CD4-positive, alpha-beta T cell treated with Interleukin-15 for 1 hour (primary cell): ENCODE data around the gene IL10RA.
"Not testable (repeated sequence)": the region's sequence is repeated elsewhere in the genome, so short reads cannot be mapped to it uniquely, and the experiment has no call there.

Source experiments
- DNase-seq: peaks from one replicate; pipeline ENCODE4 v3.0.0-alpha.2; 2020

IL10RA gene

DNA sequence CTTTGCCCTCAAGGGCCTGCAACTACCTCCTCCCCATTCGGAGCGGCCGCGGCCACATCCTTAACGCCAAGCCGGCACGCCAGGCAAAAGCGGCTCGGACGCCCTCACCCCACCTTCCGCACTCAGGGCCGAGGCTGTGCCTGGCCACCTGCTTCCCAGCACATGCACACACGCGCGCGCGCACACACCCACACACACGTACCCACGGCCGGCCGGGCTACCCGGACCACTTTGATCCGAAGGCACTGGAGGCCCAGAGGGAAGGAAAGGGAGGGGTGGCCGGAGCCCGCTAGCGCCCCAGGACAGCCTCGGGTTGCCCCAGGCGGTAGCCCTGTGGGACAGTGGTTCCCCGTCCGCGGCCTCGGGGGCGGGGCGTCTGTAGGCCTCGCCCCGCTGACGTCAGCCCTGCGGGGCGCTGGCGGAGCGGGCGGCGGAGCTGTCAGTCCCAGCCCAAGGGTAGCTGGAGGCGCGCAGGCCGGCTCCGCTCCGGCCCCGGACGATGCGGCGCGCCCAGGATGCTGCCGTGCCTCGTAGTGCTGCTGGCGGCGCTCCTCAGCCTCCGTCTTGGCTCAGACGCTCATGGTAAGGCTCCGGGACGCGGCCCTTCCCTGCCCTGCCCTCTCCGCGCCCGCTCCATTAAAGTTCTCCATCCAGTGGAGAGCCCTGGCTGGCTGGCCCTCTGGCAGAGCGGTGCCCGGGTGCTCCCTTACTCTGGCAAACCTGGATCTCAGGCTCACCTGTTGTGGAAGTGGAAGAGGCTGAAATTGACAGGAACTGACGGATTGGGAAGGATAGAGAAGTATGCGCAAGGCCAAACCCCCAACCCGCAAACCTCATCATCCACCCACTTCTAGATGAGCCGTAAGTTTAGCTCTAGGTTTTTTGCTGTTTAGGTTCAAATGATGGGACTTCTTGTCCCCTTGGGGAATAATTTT, at the start of gene IL10RA:
Gene IL10RA, plus strand, starts transcription at position 442 of the 935 bp plus-strand sequence. Its CDS starts 74 bp downstream, at position 516.
- peak; percentile 89 for DNase-seq

DNA sequence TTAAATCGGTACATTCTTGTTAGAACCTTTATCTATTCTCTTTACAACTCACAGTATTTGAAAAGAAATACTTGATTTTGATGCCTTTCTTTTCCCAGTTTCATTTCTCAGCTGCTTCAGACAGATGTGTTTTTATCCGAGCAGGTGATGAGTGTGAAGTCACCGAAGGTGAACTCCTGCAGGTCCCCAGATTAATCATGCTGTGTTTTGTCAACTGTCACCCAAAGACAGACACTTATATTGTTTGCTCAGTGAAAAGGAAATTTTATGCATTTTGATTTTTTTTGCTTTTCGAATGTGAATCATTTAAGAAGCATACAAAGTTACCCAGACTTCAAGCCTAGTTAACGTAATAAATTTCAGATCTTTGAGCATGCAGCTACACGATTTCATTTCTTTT, 49.2 kb upstream of the IL10RA start:
- no peak for DNase-seq

DNA sequence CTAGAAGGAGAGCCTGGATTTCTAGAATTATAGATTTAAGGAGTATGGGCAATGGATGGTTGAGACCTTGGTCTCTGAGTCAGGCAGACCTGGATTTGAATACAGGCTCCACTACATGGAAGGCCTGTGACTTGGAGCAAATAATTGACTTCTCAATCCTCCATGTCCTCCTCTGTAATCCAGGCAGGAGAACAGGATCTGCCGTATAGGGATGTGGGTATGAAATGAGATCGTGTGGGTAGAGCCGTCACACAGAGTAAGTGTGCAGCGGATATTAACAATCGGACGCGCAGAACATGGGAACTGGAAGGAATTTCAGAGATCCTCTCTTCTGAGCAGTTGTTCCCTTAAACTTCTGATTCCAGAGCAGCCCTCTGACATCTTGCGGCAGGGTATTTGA, 45.5 kb upstream of the IL10RA start:
- DNase-seq, result no peak

DNA sequence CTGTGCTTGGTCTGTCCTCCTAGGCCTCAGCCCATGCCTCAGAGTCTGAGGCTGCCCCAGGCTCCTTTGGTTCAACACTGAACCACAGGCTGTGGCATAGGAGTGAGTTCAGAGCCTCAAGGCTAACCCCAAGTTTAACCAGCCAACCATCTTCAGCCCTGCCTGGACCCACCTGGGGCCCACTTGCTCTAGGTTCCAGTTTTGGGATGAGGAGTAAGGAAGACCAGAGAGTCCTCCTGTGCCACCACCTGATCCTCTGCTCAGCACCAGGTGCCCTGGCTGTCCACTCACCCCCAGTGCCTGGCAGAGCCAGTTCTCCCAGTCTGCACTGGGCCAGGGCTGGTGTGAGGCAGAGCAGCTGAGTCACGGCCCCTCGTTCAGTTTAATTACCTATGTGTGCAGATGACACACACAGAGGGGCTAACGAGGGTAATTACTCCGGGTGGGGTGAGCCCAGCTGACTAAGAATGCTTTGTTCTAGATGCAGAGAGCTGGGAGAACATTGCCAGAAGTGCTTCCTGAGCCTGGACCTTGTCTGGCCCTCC, 45.0 kb upstream of the IL10RA start:
- DNase-seq, result no peak

DNA sequence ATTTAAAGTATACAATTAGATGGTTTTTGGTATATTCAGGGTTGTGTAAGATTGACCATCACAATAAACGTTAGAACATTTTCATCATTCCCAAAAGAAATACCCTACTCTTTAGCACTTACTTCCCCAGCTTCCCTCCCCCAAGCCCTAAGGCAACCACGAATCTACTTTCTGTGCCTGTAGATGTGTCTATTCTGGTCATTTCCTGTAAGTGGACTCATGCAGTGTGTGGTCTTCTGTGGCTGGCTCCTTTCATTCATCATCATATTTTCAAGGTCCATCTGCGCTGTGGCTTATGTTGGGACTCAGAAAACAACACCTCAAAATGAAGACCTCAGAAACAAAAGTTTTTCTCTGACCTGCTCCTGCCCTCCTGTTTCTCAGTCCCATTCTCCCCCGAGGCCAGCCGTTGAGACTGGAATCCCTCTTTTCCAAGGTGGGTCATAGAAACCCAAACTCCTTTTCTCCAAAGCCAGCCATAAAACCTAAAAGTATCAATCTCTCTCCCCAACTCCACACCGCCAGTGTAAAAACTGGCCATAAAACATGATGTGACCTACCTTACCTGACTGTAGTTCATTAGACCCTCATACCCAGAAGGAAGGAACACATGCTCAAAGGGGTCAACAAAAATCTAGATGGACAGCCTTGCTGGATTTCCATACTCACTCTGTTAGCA, 44.1 kb upstream of the IL10RA start:
- DNase-seq, result no peak

DNA sequence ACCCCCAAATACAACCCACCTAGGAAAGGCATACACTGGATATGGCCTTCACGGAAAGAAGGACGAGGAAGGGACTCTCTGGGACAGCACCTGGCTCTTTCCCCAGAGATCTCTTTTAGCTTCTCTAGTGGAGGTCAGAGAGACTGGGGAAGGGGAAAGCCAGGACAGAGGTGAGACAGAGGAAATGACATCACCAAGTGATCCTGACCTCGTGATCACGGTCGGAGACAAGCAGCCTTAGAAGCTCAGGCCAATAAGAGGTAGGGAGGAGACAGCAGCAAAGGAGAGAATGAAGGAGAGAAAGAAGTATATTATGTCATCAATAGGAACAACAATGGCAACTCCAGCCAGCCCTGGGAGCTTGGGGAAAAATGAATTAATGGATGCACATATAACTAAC, 41.6 kb upstream of the IL10RA start:
- DNase-seq, result no peak

DNA sequence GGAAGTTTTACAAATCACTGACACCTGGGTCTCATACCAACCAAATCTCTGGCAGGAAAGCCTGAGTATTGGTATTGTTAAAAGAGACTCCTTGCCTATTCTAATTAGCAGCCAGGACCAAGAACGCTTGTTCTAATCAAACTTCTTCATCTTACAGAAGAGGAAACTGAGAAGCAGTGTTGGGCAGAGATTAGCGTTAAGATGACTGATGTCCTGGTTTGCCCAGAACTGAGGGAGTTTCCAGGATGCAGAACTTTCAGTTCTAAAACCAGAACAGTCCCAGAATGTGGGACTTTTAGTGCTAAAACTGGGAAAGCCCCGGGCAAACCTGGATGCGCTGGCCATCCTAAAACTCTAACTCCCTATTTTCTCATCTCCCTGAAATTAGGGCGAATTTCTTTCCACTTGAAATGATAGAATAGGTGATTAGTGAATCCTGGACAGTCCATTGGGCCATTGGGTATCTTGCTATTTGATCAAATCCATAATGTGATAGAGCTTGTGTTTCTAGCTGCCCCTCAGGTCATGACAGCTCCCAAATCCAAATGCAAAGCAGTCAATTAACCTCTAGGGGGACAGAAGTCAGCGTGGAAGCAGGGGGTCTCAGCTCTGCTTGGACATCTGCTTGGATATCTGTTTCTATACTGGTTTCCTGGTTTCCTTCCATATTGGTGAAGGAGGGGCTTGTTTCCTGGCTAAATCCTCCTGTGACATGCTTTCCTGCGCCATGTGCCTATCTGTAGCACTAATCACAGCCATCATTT, 41.0 kb upstream of the IL10RA start:
- DNase-seq, result no peak

DNA sequence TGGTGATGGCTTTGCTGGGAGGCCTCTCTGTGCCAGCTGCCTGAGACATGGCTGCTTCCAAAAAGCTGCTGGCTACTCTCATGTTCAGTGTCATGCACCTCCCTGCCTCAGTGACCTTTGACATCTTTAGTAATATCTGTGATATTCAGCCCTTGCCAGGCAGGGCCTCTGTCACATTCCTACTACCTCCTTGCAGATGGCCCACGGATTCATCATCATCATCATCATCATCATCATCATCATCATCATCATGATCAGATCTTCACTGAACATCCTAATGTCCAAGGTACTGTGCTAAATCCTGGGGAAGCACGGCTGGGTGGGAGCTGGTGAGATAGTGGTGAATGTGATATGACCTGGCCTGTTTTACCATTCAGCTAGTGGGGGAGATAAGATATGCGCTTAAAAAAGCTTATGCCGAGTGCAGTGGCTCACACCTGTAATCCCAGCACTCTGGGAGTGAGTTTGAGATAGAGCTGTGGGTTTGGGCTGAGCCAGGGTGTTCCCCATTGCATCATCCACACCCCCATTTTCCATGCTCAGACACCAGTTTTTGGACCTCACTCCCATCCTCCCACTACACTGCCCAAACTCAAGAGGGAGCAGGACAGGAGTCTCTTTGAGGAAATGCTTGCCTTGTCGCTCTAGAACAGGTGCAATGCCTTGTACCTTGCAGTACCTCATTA, 39.9 kb upstream of the IL10RA start:
- DNase-seq, result no peak

DNA sequence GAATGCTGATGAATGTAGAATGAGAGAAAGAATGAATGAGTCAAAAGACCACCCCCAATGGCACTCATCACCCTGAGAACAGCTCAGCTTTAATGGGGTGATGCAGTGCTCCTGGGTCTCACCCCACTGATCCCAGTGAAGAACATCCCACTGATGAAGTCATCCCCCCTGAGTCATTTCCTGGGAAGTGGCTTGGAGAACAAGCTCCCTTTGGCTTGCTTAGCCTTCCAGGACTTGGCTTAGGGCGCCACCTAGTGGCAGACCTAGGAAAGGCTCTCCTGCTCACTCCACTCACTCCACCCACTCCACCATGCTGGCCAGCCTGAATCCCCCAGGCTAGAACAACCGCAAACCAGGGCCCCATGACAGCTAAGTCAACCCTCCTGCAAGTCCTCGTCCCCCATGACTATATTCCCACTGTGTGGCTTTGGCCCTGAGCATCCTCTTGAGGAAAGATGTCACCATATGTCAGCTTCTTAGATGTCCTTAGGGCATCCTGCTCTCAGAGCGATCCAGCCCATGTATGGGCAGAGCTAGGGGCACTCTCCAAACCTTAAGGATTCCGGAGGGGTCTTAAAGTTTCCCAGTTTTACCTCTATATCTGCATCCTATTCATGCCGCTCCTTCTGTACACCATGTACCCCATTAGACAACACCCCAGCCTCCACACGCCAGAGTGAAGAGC, 39.2 kb upstream of the IL10RA start:
- peak; percentile 80 for DNase-seq

DNA sequence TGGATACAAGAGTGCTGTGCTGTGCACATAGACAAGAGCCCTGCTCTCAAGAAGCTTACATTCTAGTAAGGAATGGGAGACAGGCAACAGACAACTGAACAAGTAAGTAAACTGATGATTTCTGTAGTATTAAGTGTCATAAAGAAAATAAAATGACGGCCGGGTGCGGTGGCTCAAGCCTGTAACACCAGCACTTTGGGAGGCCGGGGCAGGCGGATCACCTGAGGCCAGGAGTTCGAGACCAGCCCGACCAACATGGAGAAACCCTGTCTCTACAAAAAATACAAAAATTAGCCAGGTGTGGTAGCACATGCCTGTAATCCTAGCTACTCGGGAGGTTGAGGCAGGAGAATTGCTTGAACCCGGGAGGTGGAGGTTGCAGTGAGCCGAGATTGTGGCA, 38.4 kb upstream of the IL10RA start:
- not testable (repeated sequence) for DNase-seq

DNA sequence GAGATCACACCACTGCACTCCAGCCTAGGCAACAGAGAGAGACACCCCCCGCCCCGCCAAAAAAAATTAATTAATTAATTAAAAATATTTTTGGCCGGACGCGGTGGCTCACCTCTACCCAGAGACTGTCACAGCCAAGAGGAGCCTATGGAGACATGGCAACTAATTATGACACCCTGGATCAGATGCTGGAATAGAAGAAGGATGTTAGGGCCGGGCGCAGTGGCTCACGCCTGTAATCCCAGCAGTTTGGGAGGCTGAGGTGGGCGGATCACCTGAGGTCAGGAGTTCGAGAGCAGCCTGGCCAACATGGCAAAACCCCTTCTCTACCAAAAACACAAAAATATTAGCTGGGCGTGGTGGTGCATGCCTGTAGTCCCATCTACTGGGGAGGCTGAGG, 37.7 kb upstream of the IL10RA start:
- DNase-seq, result not testable (repeated sequence)

DNA sequence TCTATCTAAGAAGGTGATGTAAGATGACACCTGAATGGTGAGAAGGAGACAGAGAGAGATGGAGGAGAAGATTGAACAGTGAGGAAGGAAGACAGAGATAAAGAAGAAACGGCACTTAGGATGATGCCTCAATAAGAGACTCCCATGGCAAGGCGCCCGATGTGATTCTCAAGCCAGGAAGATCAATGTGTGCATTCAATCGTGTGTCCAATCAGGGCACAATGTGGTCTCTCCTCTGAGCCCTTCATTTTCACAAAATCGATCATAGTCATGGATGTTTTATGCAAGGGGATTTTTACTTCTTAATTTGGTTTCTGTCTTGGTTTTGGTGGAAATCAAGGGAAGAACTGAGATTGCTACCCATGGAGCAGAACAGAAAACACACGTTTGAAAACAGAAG, 37.1 kb upstream of the IL10RA start:
- DNase-seq, result no peak

DNA sequence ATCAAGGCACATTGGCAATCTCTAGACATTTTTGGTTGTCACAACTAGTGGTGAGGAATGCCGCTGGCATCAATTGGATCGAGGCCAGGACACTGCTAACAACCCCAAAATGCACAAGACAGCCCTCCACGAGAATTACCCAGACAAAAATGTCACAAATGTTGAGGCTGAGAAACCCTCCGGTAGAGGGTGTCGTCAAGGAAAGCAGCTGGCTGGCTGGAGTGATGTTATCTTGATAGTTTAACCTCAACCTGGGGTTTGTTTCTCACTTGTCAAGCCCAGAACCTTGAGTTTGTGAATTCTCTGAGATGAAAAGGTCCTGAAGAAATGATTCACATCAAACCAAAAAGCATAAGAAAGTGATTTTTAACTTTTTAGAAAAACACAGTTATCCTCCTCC, 35.9 kb upstream of the IL10RA start:
- DNase-seq, result peak; percentile 68

DNA sequence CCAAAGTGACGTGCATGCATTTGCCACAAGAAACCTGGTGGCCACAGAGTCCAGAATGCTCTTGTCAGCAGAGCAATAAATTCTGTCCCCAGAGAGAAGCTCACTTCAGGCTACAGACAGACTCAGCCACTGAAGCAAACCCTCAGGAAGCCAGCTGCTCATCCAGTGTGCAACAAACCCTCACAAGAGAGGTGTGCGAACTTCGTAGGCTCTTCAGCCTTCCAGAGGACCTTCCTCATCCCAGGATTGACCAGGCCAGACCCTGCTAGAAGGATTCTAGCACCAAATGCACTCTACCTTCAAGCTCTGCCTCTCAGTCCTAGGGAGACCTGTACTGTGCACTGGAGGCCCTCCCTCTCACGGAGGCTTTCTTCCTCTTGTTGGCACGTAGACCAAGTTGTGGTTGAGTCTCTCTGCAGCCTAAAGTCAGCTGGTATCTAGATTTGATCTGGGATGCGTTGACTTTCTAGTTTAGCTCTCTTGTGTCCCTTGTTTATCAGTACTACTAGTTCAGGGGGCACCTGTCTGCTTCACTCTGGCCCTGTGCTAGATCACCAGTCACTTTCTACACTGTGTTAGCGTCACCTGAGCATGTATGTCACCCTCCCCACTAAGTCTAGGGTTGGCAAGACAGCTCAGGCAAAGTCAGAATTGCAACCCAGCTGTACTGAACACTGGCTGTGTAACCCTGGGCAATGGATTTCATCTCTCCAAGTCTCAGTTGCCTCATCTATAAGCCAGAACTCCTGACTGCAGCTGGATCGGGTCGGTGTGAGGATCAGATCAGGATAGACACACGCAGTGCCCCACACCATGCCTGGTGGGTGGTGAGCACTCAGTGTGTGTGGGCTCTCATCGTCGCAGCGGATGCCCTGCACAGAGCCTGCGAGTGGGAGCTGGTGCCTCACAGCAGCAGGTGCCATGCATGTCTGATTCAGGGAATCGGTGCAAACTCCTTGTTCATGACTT, 34.9 kb upstream of the IL10RA start:
- no peak for DNase-seq

DNA sequence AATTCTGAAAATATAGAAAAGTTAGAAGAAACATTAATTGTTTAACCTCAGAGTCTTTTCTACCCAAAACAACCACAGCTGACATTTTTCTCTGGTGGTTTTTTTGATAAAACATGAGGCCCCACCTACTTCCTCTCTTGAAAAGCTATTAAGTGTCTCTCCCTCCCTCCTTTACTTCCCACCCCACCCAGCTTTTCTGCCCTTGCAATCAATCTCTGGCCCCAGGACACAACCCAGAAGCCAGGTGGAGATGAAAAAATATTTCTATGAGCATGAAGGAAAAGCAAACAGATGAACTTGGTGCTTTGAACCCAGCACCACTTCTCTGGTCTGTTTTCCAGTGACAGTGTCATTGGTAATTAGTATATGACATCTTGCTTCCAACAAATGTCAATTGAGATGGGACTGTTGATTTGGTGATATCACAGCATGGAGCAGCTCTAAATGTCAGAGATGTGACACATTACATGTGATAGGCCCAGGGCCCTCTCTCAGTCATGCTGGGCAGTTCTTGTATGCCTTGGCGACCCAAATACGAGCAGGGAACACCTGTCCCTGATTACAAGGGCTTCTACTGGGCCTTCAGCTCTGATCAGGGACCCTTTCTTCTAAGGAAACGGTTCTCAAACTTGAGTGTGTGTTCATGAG, 33.0 kb upstream of the IL10RA start:
- no peak for DNase-seq

DNA sequence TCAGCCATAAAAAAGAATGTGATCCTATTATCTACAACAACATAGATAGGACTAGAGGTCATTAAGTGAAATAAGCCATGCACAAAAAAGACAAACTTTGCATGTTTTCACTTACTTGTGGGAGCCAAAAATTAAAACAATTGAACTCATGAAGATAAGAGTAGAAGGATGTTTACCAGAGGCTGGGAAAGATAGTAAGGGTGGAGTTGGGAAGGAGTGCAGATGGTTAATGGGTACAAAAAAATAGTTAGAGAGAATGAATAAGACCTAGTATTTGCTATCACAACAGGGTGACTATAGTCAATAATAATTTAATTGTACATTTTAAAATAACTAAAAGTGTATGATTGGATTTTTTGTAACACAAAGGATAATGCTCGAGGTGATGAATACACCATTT, 27.2 kb upstream of the IL10RA start:
- DNase-seq, result no peak

DNA sequence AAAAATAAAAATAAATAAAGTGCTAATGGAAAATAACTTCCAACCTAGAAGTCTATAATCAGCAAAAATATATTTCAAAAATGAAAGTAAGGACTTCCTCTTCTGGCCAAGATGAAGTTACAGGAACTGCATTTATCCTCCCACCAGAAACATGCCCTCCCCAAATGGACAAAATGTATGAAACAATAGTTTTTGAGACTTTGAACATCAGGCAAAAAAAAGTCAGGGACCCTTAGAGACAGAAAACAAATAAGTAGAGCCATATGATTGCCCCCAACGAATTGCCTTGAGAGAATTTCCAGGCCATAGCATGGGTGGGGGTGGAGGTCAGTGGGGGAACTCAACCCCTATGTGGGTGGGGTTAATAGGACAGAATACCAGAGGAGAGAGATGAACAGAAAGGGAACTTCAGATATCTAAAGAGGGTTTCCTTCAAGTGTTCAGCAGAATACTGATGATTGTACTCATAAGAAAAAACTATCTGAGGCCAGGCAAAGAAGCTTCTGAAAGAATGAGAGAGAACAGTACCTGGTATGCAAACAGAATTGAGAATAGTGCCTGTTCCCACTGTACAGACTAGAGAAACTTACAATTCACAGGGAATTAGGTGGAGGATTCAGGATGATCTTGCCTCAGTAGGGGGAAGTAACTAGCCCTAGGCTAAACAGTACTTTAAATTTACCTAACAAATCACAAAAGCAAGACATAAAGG, 26.6 kb upstream of the IL10RA start:
- DNase-seq, result no peak

DNA sequence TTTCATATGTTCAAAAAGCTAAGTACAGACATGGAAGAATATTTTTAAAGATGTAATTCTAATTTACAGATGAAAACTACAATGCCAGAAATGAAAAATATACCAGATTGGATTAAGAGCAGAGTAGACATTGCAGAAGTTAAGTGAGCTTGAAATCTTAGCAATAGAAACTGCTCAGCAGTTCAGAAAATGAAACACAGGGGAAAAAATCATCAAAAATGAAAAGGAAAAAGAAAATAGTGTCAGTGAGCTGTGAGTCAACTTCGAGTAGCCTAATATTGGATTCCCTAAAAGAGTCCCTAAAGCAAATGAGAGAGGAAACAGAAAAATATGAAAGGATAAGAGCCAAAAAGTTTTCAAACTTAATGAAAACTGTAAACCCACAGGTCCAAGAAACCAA, 25.8 kb upstream of the IL10RA start:
- DNase-seq, result no peak

DNA sequence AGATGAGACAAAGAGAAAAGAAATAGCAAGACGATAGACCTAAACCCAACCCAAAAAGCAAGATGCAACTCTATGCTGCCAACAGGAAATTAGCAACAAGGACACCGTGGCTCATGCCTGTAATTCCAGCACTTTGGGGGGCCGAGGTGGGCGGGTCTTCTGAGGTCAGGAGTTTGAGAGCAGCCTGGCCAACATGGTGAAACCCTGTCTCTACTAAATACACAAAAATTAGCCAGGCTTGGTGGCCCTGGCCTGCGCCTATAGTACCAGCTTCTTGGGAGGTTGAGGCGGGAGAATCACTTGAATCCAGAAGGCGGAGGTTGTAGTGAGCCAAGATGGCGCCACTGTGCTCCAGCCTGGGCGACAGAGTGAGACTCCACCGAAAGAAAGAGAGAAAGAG, 24.3 kb upstream of the IL10RA start:
- no peak for DNase-seq

DNA sequence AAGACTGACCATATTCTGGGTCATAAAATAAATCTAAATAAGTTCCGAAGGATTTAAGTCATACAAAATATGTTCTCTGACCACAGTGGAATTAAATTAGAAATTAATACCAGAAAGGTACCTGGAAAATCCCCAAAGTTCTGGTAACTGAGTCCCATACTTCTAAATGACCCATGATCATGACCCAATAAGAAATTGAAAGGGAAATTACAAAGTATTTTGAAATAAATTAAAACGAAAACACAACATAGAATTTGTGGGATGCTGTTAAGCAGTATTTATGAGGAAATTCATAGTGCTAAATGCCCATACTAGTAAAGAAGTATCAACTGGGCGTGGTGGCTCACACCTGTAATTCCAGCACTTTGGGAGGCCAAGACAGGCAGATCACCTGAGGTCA, 23.4 kb upstream of the IL10RA start:
- no peak for DNase-seq
